Dermis blood vessel endothelial cell (primary cell): Measurements from ENCODE around the gene SYT7. TPM values are rescaled to one million over a fixed set of nuclear protein-coding genes. Genes with fewer than 3 reads are reported as not detected.

Experiments used
- DNase-seq: peaks from one replicate; pipeline ENCODE4 v3.0.0; 2010
- total RNA-seq: library from RNA; depleted of rRNA; stranded (reverse); fragments of >200 nt; gene quantifications from 2 replicates; pipeline ENCODE4 v1.2.3, GENCODE V29; 2014

The SYT7 gene
- total RNA-seq, 1 donor from 2014 or later = 0.51 TPM

DNA sequence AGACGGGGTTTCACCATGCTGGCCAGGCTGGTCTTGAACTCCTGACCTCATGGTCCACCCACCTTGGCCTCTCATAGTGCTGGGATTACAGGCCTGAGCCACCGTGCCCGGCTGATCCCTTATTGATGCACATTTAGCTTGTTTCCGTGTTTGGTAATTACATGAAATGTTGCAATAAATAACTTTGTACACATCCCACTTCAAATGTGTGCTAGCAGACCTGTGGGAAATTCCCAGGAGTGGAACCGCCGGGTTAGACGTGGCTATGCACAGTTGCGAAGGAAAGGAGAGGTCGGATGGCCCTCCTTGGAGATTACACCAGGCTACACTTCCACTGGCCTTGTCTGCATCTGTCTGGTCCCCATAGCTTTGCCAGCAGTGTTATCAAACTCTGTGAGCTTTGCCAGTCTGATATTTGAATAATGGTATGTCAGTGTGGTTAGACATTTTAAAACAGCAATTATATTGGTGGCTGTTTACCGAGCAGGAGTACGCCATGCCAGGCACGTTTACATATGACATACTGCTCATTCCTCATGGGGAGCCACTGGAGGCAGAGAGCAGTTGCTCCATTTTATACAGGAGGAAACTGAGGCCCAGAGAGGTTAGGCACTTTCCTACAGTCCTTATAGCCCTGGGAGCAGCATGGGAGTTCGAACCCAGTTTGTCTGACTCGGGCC lies 27.2 kb upstream of the SYT7 start:
- DNase-seq = no peak

- DNase-seq = no peak
Observed at GRCh38 chr11:61607426-61607825, 26.6 kb upstream of the SYT7 start.

- DNase-seq = no peak
Observed at GRCh38 chr11:61603667-61604066, 22.8 kb upstream of the SYT7 start.

DNA sequence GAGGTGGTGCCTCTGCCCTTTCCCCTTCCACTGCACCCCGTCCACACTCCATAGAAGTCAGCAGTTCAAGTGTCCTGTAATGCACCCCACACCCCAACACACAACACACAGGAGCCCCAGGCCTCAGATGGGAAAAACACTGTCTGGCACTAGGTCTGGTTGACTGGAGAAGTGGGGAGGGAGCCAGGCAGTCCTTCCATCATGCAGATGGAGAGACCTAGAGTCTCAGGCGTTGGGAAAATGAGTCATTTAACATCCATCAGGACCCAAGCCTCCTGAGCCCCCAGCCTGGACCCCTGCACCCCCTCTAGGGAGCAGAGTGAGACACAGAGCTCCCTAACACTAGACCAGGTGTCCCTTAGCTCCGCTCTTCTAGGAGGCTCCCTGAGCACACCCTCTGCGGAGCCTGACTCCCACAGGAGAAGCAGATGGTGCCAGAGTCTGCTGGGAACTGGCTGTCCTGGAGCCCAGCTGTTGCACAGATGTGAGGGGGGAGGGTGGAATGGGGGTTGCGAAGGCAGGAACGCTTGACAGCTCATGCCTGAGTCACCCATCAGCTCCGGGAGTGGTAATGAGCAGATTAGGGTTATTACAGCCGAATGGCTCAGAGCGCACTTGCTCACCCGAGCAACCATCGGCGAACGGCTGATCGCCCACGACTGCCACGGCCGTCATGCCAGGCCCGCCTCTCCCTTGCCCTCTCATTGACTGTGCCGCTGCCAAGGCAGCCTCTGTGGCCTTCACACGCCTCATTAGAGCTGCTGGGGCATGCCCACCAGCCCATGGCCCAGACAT lies 22.1 kb upstream of the SYT7 start:
- DNase-seq = no peak

DNA sequence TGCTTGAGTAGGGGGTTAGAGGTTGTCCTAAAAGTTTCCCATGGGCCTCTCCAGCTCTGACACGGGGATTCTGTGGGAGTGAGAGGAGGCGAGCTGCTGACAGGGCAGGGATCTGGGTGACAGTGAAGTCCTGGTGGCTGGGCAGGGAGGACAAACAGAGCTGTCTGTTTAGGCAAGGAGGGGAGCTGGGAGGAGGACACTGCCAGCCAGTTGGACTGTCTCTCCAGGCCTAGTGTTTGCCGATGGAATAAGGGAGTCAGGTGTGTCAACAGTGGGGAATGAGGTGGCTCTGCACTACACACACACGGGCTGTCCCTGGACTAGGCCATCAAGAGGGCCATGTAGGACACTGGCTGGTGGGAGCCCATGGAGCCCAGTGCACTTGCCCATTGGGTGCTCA lies 20.6 kb upstream of the SYT7 start:
- no peak for DNase-seq

DNA sequence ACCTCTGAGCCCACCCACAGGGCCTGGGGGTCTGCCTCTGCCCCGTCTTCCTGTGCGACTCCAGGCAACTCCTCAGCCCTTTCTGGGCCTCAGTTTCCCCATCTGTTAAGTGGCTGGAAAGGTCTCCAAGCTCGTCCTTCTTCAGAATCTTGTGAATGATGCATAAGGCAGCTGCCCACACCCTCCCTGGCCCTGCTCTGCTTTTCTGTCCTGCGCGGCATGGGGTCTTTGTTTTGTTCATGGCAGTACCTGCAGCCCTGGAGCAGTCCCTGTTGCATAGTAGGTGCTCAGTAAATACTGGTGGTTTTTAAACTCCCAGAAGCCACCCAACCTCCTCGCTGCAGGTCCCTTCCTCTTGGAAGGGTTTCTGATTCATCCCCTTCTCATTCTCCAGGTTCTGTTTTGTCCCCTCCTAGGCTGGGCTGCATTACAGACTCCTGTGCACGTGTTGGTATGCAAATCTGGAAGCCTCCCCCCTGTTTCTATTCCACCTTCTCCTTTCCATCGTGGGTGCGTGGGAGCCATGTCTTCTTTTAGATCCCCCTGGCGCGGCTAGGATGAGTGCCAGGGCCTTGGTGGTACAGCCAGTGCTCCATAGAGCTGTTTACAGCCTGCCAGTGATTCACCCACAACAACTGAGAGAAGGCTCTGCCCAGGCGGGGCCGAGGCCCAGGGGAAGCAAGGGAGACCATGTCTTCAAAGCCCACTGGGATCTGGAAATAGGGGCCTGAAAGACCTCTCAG lies 19.3 kb upstream of the SYT7 start:
- no peak for DNase-seq

DNA sequence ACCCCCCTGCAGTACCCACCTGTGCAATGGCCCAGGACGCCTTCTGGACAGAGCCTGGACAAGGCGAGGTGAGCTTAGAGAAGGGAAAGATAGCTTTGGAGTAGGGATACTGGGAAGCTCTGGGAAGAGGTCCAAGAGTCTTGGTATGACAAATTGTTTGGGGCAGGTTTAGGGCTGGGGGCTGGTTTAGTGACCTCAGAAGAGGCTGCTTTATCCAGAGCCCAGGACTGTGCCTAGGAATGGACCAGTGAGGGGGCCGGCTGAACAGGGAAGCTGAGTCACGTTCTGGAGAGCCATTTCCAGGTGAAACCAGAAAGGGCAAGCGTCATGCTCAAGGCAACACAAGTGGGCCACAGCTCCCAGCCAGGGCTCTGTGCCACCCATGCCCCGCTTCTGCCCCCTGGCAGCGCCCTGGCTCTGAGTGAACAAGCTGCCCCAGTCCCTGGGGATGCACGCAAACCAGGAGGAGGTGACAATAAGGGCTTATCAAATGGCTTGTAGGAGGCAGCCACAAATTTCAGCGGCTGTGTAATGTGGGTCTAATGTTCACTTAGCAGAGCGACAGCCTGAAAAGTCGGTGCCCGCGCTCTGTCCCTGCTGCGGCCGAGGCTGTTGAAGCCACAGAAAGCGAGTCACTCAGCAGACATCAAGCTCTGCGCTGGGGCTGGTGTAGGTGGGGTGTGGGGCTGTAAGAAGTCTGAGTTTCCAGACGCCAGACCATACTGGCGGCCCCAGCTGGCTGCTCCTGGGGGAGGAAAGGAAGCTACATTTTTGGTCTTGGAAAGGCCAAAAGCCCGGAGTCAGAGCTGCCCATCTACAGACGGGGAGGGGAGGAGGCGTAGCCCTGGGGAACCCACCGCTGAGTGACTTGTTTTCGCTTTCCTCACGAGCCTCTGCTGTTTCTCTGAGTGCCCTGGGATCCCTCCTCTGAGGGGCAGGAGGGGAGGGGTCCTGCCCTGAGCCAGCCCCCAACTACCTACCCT lies 18.3 kb upstream of the SYT7 start:
- peak; percentile 13 for DNase-seq

DNA sequence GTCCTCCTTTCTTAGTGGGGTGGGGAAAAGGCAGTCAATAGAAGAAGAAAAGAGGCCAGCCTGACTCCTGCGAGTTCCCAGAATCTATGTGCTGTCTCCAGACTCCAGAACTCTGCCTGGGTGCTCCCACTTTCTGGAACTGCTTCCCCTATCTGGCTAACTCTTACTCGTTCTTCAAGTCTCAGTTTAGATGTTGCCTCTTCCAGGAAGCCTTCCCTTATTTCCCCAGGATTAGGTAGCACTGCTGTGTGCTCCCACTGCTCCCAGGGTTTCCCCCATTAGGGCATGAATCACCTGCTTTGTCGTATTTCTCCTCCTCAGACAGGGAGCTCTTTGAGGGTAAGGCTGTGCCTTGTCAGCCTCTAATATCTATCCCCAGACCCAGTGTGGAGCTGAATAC lies 17.5 kb upstream of the SYT7 start:
- DNase-seq = no peak

GRCh38 chr11:61596990-61597389 lies 16.1 kb upstream of the SYT7 start:
- no peak for DNase-seq

- no peak for DNase-seq
Observed at GRCh38 chr11:61596542-61596941, 15.7 kb upstream of the SYT7 start.

DNA sequence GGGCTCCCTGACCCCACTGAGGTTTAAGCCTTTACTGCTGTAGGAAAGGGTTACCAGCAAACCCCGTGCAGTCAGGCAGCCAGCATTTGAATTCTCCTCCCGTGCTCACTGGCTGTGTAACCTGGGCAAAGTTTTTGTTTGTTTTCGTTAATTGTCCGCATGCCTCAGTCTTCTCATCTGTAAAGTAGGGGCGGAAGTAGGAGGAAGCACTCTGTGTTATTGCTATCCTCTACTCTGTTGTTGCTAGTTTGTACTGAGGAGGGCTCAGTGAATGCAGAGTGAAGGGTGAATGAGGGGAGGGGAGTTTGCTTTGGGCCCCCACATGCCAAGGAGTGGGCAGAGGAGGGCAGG lies 14.0 kb upstream of the SYT7 start:
- no peak for DNase-seq

DNA sequence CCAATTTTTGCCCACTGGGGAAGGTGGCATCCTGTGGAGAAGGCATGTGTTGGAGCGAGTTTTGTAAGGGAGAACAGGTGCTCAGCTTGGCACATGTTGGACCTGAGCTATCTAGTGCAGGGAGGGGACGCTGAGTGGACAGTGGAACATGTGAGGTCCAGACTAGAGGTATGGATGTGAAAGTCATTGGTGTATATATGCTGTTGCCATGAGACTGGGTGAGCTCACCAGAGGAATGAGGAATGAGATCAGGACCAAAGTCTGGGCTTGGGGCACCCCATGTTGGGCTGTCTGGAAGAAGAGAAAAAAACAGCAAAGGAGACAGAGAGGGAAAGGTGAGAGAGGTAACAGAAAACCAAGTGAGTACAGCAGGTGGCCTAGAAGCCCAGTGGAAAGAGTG lies 12.3 kb upstream of the SYT7 start:
- no peak for DNase-seq

DNA sequence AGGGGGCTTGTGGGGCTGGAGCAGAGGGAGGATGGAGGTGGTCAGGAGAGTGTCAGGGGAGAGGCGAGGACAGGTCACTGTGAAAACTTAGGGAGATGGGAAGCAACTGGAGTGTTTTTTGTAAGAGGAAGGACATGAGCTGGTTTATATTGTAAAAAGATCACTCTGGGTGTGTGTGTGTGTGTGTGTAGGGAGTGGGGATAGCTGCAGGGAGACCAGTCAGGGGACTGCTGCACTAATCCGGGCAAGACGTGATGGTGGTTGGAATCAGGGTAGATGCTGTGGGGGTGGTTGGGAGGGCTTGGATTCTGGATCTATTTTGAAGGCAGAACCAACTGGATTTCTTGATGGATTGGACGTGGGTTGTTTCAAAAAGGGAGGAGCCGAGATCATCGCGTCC lies 11.3 kb upstream of the SYT7 start:
- DNase-seq = no peak

- no peak for DNase-seq
Observed at GRCh38 chr11:61589961-61590360, 9.1 kb upstream of the SYT7 start.

GRCh38 chr11:61588728-61589191 lies 7.9 kb upstream of the SYT7 start:
- DNase-seq = no peak

- DNase-seq = peak; percentile 25
Observed at GRCh38 chr11:61587951-61588727, 7.3 kb upstream of the SYT7 start.

DNA sequence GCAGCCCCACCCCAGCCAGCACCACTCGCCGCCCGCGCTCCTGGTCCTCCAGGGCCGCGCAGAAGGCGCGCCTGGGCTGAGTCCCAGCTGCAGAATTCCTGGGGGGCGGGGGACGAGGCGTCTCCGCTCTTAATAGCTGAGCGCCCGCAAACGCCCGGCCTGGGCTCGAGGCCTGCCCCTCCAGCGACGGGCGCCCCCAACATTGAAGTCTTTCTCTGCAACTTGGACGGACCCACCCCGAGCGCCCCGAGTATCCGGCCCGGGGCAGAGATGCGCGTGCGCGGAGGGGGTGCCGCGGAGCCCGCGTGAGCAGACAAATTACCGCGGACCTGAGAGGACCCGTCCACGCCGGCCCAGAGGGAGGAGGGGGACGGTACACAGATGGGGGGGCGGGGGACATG lies 6.7 kb upstream of the SYT7 start:
- peak; percentile 10 for DNase-seq

DNA sequence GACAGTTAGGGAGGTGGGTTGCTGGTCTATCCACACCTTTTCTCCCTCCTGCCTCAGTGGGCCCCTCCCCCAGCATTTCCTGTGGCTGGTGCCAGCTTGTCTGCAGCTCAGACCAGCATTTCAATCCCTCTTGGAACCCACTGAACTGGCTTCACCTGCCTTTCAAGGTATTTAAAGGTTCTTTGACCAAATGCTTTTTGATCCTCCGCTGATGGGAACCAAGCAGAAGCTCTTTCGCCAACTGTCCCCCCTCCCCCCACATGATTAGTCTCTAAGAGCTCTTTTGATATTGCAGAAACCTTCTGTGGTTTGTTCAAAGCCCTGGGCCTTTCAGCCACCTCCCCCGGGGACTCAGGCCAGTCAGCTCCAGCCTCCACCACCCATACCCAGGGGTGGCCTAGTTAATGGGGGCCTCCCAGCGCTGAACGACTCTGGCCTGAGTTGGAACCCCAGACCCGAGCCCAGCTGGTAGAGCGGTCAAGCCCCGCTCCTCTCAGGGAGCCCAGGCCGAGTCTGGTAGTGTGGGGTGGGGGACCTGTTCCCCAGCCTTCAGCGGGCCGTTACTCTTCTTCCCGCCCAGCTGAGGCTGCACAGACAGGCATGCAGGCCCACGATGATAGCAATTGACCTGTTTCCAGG lies 6.0 kb upstream of the SYT7 start:
- DNase-seq = no peak

DNA sequence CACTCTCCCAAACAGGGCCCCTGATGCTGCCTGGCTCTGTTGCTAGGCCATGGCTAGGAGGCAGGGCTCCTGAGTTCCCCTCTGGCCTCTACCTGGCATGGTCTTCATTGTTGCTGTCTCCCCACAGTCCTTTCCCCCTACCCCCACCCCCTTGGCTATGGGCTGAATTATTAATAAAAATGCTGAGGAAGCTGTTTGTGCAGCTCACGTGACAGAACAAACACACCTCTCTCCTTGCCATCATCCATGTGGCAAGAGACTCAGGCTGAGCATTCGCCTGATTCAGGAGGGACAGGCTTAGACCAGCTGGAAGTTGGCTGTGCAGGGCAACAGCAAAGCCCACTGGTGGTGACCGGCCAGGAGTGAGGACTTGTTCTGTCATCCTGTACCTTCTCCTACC lies 4.2 kb upstream of the SYT7 start:
- DNase-seq = no peak

DNA sequence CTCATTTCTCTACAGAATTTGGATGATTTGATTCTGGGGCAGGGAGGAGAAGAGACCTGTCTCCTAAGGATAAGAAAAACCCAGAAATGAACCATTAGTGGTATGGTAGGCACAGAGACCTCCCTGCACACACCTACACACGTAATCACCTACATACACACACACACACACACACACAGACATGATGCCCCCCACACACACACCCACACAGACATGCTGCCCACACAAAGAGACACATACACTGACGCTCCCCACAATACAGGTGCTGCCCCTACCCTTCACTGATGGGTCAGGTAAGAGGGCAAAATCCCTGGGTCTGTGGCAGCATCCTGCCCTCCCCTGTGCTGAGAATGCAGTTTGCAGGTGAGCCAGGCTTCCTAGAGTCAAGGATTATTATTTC lies 1.1 kb upstream of the SYT7 start:
- no peak for DNase-seq

- DNase-seq = peak; percentile 10
Observed at GRCh38 chr11:61580271-61580888, 496 bp downstream of the SYT7 start.
